ENCODE measurements around the gene SPN.
"Not testable (repeated sequence)": the region's sequence is repeated elsewhere in the genome, so short reads cannot be mapped to it uniquely, and the experiment has no call there.

SPN gene

GRCh38 chr16:29663016-29663806 is at the start of gene SPN:
TSS of gene SPN (plus strand) at chr16:29663247. CDS start at chr16:29663729, 482 bp downstream.
- peak; percentile 98 for DNase-seq

GRCh38 chr16:29613307-29614057 is 49.6 kb upstream of the SPN start:
- DNase-seq: peak; percentile 73
- in situ Hi-C loops (cut with MboI; ENCODE audit: low pct_unique_long_range_greater_than_20kb, low sequenced_read_pairs): not testable (repeated sequence)

More at GRCh38 chr16:29663016-29663806, at the start of gene SPN:
- in situ Hi-C loops (cut with MboI; ENCODE audit: low pct_unique_long_range_greater_than_20kb, low sequenced_read_pairs): no loop called here

GRCh38 chr16:29614691-29615314 is 48.2 kb upstream of the SPN start:
- DNase-seq; in situ Hi-C loops (cut with MboI; ENCODE audit: low pct_unique_long_range_greater_than_20kb, low sequenced_read_pairs): not testable (repeated sequence)

- in situ Hi-C loops (cut with MboI; ENCODE audit: low pct_unique_long_range_greater_than_20kb, low sequenced_read_pairs); DNase-seq: not testable (repeated sequence)
These were observed 46.9 kb upstream of the SPN start for GRCh38 chr16:29616127-29616526.

GRCh38 chr16:29620591-29620990 is 42.5 kb upstream of the SPN start:
- in situ Hi-C loops (cut with MboI; ENCODE audit: low pct_unique_long_range_greater_than_20kb, low sequenced_read_pairs): not testable (repeated sequence)
- DNase-seq: peak; percentile 53

GRCh38 chr16:29622738-29623137 is 40.3 kb upstream of the SPN start:
- DNase-seq; in situ Hi-C loops (cut with MboI; ENCODE audit: low pct_unique_long_range_greater_than_20kb, low sequenced_read_pairs): not testable (repeated sequence)

GRCh38 chr16:29623253-29623652 is 39.8 kb upstream of the SPN start:
- DNase-seq; in situ Hi-C loops (cut with MboI; ENCODE audit: low pct_unique_long_range_greater_than_20kb, low sequenced_read_pairs): not testable (repeated sequence)

- in situ Hi-C loops (cut with MboI; ENCODE audit: low pct_unique_long_range_greater_than_20kb, low sequenced_read_pairs); DNase-seq: not testable (repeated sequence)
These were observed 37.9 kb upstream of the SPN start for GRCh38 chr16:29625114-29625513.

GRCh38 chr16:29626778-29627331 is 36.2 kb upstream of the SPN start:
- in situ Hi-C loops (cut with MboI; ENCODE audit: low pct_unique_long_range_greater_than_20kb, low sequenced_read_pairs): not testable (repeated sequence)
- peak; percentile 57 for DNase-seq

- peak; percentile 87 for DNase-seq
- in situ Hi-C loops (cut with MboI; ENCODE audit: low pct_unique_long_range_greater_than_20kb, low sequenced_read_pairs): not testable (repeated sequence)
These were observed 35.4 kb upstream of the SPN start for GRCh38 chr16:29627661-29628075.

- DNase-seq; in situ Hi-C loops (cut with MboI; ENCODE audit: low pct_unique_long_range_greater_than_20kb, low sequenced_read_pairs): not testable (repeated sequence)
These were observed 34.3 kb upstream of the SPN start for GRCh38 chr16:29628707-29629106.

- in situ Hi-C loops (cut with MboI; ENCODE audit: low pct_unique_long_range_greater_than_20kb, low sequenced_read_pairs): not testable (repeated sequence)
These were observed 33.7 kb upstream of the SPN start for GRCh38 chr16:29629318-29629717.

GRCh38 chr16:29631658-29632057 is 31.4 kb upstream of the SPN start:
- in situ Hi-C loops (cut with MboI; ENCODE audit: low pct_unique_long_range_greater_than_20kb, low sequenced_read_pairs); DNase-seq: not testable (repeated sequence)

More at GRCh38 chr16:29629318-29629717, 33.7 kb upstream of the SPN start:
- not testable (repeated sequence) for DNase-seq

- DNase-seq; in situ Hi-C loops (cut with MboI; ENCODE audit: low pct_unique_long_range_greater_than_20kb, low sequenced_read_pairs): not testable (repeated sequence)
These were observed 27.1 kb upstream of the SPN start for GRCh38 chr16:29635902-29636301.

- DNase-seq; in situ Hi-C loops (cut with MboI; ENCODE audit: low pct_unique_long_range_greater_than_20kb, low sequenced_read_pairs): not testable (repeated sequence)
These were observed 26.7 kb upstream of the SPN start for GRCh38 chr16:29636368-29636767.

GRCh38 chr16:29638751-29639150 is 24.3 kb upstream of the SPN start:
- in situ Hi-C loops (cut with MboI; ENCODE audit: low pct_unique_long_range_greater_than_20kb, low sequenced_read_pairs): not testable (repeated sequence)

GRCh38 chr16:29641561-29641960 is 21.5 kb upstream of the SPN start:
- in situ Hi-C loops (cut with MboI; ENCODE audit: low pct_unique_long_range_greater_than_20kb, low sequenced_read_pairs): no loop called here
- DNase-seq: peak; percentile 67

More at GRCh38 chr16:29638751-29639150, 24.3 kb upstream of the SPN start:
- not testable (repeated sequence) for DNase-seq

- in situ Hi-C loops (cut with MboI; ENCODE audit: low pct_unique_long_range_greater_than_20kb, low sequenced_read_pairs): no loop called here
- DNase-seq: no peak
These were observed 19.5 kb upstream of the SPN start for GRCh38 chr16:29643596-29643995.

- DNase-seq: no peak
- in situ Hi-C loops (cut with MboI; ENCODE audit: low pct_unique_long_range_greater_than_20kb, low sequenced_read_pairs): no loop called here
These were observed 18.6 kb upstream of the SPN start for GRCh38 chr16:29644338-29644857.
